Renal cortical epithelial cell (primary cell): ENCODE results near the gene USF3. TPM values are rescaled to one million over a fixed set of nuclear protein-coding genes. Genes with fewer than 3 reads are reported as not detected.

Source experiments
- DNase-seq: peaks from one replicate; pipeline ENCODE4 v3.0.0-alpha.2; 2011; ENCODE audit warnings: low read depth
- total RNA-seq: library from RNA; depleted of rRNA; stranded (reverse); fragments of >200 nt; gene quantifications from 2 replicates; pipeline ENCODE4 v1.2.3, GENCODE V29; 2014

USF3 gene
- total RNA-seq, 1 donor from 2014 or later = 14.8 TPM

DNA sequence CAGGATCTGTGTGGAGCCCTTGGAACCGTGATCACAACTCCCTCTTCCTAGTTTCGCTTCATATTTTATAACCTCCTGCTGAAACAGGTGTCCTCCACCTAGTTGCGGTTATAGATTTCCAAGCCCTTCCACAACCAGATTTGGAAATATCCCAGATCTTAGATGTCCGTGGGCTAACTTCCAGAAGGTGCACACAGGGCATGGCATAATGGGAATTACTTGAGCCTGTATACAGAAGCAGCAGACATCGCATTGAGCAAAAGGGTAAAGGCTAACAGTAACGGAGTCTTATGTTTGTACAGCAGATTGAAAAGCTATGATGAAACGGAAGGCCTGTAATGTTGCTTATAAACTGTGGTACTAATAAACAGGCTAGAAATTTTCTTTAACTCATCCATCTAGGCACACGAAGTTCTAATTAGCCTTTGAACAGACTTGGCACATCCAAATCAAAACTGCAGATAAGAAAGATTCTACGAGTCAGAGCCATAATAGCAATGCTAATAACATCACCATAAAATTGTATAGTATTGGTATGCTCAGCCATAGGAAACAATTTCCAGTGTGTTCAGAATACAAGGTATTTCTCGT is 1.2 kb upstream of the USF3 start:
- DNase-seq = peak; percentile 23

DNA sequence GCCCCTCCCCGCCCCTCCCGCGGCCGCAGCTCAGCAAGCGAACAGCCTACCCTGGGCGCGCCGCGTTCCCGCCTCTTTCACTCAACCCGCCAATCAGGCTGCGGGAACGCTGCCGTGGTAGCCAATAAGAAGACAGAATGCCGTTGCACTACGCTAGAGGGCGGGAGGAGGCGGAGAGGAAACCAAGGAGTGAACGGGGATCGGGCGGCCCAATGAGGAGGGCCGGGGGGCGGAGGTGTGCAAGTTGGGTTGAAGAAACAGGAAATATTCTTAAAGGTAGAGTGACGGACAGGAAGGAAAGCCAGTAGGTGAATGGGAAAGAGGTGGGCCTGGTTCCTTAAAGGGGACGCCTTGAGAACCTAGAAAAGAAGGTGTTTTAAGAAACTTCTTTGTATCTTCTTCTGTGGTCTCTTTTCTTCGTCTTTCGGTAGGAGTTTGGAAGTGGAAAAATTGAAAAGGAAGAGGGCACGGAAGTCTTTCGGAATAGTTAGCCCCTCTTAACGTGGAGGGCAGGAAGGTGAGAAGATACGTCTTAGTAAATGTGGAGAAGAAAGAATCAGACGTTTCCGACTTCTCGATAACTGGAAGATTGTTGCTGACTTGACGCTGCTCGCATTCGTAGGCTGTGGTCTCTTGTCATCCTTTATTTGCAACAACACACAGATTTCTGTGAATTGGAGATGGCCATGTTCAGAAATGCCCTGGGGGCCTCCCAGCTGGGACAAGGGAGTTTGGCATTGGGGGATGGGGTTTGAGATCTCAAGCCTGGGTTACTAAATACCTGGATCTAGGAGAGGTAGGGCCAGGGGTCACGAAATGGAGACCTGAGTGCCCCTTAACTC is 437 bp upstream of the USF3 start:
- peak; percentile 98 for DNase-seq

DNA sequence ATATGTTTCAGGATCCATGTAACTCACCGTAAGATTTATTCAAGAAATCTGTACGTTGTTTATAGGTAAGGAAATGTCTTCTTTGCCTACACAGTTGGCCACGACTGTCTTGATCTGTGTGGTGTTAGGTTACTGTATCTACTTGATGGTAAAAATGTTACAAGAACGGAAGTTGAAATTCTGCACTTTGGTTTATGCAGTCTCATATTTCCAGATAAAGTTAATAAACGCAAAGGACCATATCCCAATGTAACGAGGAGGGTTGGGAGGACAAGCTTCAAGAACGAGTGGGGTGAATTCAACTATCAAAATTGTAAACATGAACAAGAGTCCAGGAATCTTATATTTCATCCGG is 1.0 kb downstream of the USF3 start:
- DNase-seq = no peak

DNA sequence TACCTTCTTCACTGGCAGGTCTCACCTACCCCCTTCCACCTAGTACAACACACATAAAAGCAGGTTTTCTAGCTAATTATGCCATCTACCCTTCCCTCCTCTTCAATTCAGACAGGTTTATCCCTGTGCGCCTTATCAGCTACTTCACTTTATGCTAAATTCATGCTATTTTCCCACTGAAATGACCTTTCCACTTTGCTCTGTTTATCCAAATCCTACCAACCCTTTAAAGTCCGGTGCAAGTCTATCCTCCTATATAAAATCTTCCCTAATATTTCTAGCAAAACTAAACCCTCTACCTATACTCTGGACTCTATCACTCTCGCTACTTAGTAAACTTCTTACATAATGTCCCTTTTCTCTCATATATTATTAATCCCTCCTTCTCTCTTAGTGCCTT is 6.0 kb downstream of the USF3 start:
- DNase-seq = no peak

DNA sequence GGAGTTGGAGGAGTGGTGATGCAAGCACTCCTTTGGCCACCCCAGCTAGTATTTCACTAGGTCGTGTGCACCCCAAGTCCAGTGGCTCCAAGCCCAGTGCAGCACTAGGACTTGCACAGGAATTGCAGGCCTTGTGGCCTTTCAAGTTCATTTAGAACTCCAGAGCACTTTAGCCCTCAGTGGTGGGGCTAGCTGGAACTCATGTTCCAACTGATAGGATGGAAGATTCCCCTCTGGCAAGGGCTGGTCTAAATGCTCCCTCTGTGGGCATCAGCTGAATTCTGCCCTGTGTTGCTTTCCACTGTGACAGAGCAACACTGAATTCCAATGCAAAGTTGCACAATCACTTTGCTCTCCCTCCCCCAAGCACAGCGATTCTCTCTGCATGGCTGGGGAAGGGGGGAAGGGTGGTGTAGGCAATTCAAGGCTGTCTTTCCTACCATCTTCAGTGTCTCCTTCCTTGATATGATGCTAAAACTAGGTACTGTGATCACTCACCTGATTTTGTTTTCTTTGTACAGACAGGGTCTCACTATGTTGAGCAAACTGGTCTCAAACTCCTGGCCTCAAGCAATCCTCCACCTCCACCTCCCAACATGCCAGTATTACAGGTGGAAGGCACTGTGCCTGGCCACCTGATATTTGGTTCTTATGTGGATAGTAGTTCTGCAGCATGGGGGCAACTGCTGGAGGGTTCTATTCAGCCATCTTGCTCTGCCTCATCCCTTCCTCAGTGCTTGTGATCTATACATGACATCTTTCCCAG is 10.3 kb downstream of the USF3 start:
- DNase-seq = peak; percentile 83

DNA sequence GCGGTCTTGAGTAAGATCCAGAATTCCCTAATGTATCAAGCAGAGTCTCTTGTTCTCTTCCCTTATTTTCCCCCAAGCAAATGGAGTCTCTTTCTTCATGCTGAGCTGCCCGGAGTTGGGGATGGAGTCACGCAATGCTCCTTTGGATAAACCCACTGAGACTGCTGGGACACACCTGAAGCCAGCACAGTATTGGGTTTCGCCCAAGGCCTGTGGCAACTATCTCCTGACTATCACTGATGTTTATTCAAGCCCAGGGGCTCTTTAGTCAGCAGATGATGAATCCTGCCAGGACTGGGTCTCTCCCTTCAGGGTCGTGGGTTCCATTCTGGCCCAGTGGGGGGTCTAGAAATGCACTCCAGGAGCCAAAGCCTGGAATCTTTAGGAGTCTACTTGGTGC is 11.3 kb downstream of the USF3 start:
- no peak for DNase-seq

DNA sequence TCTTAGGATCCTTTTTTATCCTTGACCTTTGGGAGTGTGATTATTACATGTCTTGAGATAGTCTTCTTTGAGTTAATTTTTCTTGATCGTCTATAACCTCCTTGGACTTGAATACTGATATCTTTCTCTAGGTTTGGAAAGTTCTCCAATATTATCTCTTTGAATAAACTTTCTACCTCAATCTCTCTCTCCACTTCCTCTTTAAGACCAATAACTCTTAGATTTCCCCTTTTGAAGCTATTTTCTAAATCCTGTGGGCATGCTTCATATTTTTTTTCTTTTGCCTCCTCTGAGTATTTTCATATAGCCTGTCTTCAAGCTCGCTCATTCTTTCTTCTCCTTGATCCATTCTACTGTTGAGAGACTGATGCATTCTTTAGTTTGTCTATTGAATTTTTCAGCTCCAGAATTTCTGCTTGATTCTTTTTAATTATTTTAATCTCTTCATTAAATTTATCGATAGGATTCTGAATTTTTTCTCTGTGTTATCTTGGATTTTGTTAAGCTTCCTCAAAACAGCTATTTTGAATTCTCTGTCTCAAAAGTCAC is 12.1 kb downstream of the USF3 start:
- DNase-seq = no peak

DNA sequence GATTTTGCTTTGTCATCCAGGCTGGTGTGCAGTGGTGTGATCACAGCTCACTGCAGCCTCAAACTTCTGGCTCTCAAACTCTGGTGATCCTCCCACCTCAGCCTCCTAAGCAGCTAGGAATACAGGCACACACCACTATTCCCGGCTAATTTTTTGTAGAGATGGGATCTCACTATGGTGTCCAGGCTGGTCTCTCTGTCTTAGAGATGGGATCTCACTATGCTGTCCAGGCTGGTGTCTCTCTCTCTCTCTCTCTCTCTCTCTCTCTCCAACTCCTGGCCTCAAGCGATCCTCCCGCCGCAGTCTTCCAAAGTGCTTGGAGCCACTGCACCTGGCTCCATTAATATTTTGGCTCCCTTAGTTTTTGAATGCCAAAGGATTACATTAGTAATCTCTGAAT is 17.7 kb downstream of the USF3 start:
- no peak for DNase-seq

DNA sequence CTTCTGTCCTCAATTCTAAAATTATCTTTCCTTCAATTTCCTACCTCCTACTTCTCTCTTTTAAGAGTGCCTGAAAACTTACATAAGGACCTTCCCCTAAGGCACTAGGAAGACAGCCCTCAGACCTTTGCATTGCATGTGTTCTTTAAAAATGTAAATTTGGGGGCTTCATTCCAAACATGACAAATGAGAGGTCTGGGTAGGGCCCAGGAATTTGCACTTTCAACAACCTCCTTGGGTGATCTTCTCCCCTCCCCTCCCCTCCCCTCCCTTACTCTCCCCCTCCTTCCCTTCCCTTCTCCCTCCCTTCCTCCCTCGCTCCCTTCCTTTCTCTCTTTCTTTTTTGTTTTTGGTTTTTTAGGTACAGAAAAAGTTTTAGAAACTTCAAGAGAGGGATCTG is 18.7 kb downstream of the USF3 start:
- DNase-seq = no peak

DNA sequence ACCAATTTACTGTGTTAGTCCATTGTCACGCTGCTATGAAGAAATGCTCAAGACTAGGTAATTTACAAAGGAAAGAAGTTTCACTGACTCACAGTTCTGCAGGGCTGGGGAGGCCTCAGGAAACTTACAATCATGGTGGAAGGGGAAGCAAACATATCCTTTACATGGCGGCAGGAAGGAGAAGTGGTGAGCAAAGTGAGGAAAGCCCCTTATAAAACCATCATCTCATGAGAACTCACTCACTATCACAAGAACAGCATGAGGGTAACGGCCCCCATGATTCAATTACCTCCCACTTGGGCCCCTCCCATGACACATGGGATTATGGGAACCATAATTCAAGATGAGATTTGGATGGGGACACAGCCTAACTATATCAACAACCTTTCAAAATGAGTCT is 20.2 kb downstream of the USF3 start:
- DNase-seq = no peak

DNA sequence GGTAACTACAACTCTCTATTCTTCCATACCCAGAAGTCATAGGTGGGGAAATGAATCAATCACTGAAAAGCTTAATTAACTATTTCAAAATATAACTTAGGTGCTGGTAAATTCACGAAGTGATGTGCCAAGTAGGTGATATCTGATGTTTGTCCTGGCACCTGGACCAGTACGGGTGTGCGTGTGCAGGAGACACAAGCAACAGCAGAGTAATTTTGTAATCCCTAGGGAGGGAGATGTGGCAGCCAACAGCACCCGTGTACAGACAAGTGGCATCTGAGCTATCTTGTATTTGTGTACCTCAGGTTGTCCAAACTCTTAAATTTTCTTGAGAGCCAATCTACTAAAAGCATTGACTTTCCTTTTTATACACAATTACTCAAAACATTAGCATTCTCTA is 22.8 kb downstream of the USF3 start:
- DNase-seq = no peak

DNA sequence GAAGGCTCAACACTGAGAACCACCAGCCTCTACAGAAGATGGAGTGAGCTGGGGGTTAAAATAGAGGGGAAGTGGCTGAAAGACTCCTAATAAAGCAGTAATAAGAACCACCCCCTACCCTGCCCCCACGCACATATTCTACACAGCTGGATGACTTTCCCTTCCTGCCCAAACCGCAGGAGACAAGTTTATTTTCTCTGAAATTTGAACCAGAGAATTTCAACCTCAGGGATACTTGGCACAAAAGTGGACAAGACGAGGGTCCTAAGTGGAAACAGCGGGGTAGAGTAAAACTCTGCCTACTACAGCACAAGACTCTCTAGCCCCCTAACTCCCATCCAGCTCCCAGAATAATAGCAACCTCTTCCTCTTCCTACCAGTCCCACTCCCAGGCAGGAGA is 28.4 kb downstream of the USF3 start:
- DNase-seq = peak; percentile 9

DNA sequence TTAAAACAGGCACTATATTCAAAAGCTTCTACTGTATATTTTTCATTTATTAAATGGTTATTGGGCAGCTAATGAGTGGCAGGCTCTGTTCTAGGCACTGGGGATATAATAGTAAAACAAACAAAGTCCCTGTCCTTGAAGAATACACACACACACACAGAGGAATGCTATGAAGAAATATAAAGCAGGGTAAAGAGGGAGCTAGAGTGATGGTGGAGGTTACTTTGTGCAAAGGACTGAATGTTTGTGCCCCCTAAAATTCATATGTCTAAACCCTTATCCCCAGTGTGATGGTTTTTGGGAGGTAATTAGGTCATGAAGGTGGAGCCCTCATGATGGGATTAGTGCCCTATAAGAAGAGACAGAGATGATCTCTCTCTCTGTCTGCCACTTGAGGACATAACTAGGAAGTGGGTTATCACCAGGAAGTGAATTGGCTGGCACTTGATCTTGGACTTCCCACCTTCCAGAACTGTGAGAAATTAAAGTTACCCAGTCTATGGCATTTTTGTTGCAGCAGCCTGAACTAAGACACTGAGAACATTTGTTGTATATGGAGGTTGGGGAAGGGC is 31.8 kb downstream of the USF3 start:
- no peak for DNase-seq

DNA sequence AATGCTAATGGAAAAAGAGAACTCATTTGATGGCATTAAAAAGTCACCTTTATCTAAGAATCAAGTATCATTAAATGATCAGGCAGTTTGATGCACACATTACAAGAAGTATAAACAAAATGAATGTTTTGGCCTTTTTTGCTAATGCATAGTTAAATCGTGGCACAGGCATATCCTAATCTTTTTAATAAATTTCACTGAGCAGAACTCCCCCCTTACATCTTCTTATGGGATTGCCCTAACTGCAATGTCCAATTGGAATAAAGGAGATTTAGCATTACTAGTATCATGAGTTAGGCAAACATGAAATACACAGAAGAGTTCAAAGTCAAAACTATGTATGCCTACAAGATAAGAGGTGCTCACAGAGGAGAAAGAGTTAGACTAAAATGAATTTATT is 32.7 kb downstream of the USF3 start:
- DNase-seq = no peak

DNA sequence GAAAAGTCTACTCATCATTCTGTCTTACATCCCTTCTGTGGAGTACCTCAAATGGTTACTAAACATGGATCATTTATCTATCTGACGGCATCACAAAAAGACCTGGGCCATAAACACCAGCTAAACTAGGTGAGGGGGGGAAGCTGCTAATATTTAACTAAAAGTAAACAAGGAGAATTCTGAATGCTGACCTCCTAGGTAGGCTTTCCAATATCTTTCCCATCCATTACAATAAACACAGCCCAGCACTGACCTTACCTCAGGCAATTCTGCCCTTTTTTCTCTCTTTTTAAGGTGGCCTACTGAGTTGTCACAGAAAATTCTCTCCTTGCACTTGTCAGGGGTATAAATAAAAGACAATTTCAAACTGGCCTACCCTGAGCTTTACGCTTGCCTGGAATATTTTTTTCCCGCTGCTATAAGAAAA is 33.1 kb downstream of the USF3 start:
- peak; percentile 36 for DNase-seq

DNA sequence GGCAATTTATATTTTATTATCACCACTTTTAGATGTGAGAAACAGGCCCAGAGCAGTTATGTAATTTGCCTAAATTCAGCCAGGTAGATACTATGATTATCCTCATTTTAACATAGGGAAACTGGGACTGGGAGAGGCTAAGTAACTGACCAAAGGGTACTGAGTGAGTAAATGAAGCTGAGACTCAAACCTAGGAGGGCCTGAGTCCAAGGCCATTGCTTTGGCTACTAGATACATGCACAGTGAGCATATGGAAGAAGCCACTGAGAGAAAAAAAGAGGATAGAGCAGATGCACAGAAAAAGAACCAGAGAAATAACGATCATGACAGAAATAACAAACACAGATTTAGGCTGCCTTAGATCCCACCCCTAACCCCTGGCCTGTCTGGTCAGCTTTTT is 33.6 kb downstream of the USF3 start:
- no peak for DNase-seq

DNA sequence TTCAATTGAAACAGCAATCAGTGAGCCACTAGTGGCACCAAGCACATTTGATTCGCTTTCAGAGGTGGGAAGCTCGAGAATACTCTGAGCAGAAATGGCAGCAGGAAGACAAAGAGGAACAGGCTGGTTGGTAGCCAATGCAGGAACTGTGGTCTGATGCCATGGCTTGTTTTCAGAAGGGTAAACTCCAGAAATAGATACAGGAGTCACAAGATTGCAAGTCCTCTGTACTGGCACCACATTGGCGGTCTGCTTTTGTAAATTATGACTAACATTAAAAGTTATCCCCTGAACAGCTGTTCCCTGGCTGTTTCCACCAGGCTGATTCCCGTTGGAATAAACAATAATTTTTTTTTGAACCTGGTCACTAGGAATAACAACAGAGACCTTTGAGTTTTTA is 35.5 kb downstream of the USF3 start:
- DNase-seq = no peak

DNA sequence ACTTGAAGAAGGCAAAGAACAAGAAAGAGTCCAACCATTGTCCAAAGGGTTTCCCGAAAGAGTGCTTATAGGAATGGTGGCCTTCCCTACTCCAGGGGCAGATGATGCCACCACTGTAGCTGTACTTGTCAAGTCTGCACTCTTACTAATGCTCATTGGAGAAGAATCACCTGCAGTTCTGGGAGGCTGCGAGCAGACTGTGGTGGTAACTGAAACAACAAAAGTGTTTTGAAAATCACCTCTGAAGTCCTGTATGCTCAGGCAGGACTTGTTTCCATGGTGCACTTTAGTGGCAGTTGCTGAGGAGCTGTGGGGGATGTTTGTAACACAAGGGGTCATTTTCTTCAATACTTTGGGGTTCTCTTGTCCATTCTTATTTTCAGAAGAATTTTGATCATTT is 36.0 kb downstream of the USF3 start:
- no peak for DNase-seq

DNA sequence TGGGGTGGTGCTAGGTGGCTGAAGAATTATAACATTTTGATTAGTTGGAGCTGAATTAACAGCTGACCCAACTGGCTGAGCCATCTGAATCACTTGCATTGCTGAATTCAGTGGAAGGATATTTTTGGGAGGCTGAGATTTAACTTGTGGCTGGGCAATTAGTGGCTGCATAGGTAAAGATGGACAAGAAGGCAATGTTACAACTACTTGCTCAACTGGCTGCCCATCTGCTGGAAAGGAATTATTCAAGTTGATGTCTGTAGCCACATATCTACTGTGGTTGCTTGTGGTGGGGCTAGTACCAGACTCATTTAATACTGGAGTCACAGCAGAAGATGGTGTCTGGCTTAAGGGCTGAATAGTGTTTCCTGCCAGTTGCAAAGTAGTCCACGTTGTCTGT is 36.4 kb downstream of the USF3 start:
- DNase-seq = no peak

DNA sequence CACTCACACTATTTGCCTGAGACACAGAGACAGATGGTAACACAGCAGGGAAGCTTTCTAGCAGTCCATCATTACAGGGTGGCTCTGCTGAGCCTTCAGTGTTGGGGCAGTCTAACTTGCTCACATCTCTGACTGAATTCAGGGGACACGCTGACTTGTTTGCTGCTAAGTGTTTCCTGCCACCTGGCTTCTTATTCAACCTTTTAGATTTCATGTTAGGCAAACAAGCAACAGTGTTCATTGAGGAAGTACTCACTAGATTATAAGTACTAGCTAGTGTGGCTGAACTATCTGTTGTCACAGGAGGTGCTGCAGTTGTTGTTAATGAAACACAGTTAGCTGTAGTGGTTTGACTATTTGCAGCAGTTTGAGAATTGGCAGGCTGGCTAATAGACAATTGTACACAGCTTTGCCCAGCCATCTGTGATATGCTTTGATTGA is 37.3 kb downstream of the USF3 start:
- no peak for DNase-seq

DNA sequence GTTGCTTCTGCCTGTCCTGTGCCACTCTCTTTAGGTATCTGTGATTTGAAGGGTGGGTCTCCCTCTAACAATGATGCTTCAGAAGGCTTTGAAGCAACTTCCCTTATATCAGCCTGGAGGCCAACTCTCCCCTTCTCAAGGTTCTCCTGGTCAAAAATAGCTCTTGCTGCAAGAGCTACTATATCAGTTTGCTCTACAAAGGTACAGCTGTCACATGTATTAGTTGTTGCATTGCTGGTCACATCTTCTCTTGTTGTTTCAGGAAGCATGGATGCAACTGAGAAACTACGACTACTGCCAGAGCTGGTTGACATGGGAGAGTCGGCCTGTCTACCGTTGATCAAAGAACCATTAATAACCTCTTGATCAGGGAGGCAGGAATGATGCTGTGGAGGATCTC is 38.3 kb downstream of the USF3 start:
- DNase-seq = no peak

DNA sequence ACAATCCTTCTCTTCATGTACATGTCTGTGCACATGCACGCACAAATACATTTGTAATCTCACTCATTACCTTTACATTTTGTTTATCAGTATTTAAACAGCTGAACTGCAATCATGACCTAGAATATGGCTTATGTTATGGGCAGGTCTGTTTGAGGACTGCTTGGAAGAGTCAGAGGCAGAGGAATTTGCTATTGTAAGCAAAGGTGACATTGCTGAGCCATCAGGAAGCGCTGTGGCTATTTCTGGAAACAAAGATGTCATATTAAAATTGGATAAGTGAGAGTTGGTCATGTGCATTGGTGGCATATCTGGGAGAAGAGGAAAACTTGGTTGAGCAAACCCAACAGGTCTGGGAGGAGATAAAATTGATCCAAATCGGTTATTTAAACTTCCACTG is 41.6 kb downstream of the USF3 start:
- DNase-seq = no peak
